Karpas-422 (cell line): ENCODE measurements around the gene ARHGAP35. TPM values are rescaled to one million over a fixed set of nuclear protein-coding genes. Genes with fewer than 3 reads are reported as not detected.
"Not testable (repeated sequence)": the region's sequence is repeated elsewhere in the genome, so short reads cannot be mapped to it uniquely, and the experiment has no call there.

Experiments used
- DNase-seq: peaks from one replicate; pipeline ENCODE4 v3.0.0-alpha.2; 2015
- H2AFZ ChIP-seq: fragments of 200-600 bp; sonication (generic); 2 replicates; pipeline ENCODE4 v1.6.1; 2014; ENCODE audit warnings: antibody characterized with exemption, low read length, mixed read lengths
- H3K27ac ChIP-seq: fragments of 200-600 bp; sonication (generic); 2 replicates; pipeline ENCODE4 v1.5.1; 2014; ENCODE audit warnings: mild to moderate bottlenecking, low read length, moderate library complexity
- H3K27me3 ChIP-seq: fragments of 200-600 bp; sonication (generic); 2 replicates; pipeline ENCODE4 v1.6.1; 2014; ENCODE audit warnings: low read length, mixed read lengths
- H3K36me3 ChIP-seq: fragments of 200-600 bp; sonication (generic); 2 replicates; pipeline ENCODE4 v1.6.1; 2014; ENCODE audit warnings: low read length, mixed read lengths; ENCODE audit not compliant: insufficient read depth
- H3K4me1 ChIP-seq: fragments of 200-600 bp; sonication (generic); 2 replicates; pipeline ENCODE4 v1.6.1; 2014; ENCODE audit warnings: mild to moderate bottlenecking, low read length, mixed read lengths
- H3K4me2 ChIP-seq: fragments of 200-600 bp; sonication (generic); 2 replicates; pipeline ENCODE4 v1.6.1; 2014; ENCODE audit warnings: low read length, low read depth, mild to moderate bottlenecking; ENCODE audit not compliant: poor library complexity, severe bottlenecking
- H3K4me3 ChIP-seq: fragments of 200-600 bp; sonication (generic); 2 replicates; pipeline ENCODE4 v1.5.1; 2014; ENCODE audit warnings: mild to moderate bottlenecking, antibody characterized with exemption, low read length, mixed read lengths
- H3K79me2 ChIP-seq: fragments of 200-600 bp; sonication (generic); 2 replicates; pipeline ENCODE4 v1.6.1; 2014; ENCODE audit warnings: mild to moderate bottlenecking, low read length, mixed read lengths
- H3K9ac ChIP-seq: fragments of 200-600 bp; sonication (generic); 2 replicates; pipeline ENCODE4 v1.6.0; 2014; ENCODE audit warnings: low read length
- H3K9me2 ChIP-seq: fragments of 200-600 bp; sonication (generic), shearing (Covaris generic); replicated peaks from 2 replicates; pipeline ENCODE4 v1.6.0; 2014; ENCODE audit warnings: mild to moderate bottlenecking, low read length, moderate library complexity; ENCODE audit not compliant: insufficient read depth
- H3K9me3 ChIP-seq: fragments of 300-700, 200-600 bp; sonication (generic); 2 replicates; pipeline ENCODE4 v1.6.1; 2014; ENCODE audit warnings: low read length, mixed read lengths
- H4K20me1 ChIP-seq: fragments of 200-600 bp; sonication (generic); 2 replicates; pipeline ENCODE4 v1.6.1; 2014; ENCODE audit warnings: mild to moderate bottlenecking, antibody characterized with exemption, low read length, low read depth; ENCODE audit not compliant: insufficient read depth
- total RNA-seq: library from RNA; depleted of rRNA; stranded (reverse); fragments of >200 nt; shearing (Covaris generic); gene quantifications from 2 replicates; pipeline ENCODE4 v1.2.3, GENCODE V29; 2014; ENCODE audit warnings: low replicate concordance

ARHGAP35 gene
- total RNA-seq, 1 experiment from 2014 or later: 30.4 TPM

GRCh38 chr19:46882751-46883150, 22.0 kb downstream of the ARHGAP35 start:
- DNase-seq, H3K27ac ChIP-seq, H2AFZ ChIP-seq, H3K9ac ChIP-seq, H3K9me2 ChIP-seq, H3K4me2 ChIP-seq, H3K4me3 ChIP-seq, H3K9me3 ChIP-seq, H3K27me3 ChIP-seq, H3K36me3 ChIP-seq, H4K20me1 ChIP-seq: not testable (repeated sequence)
- H3K79me2 ChIP-seq: peaks cover 96% of the 10 kb centered on the region
- H3K4me1 ChIP-seq: peaks cover 27% of the 10 kb centered on the region

GRCh38 chr19:46885411-46885810, 24.6 kb downstream of the ARHGAP35 start:
- no peak overlapping the region for H3K9ac ChIP-seq
- H4K20me1 ChIP-seq: no peaks in the 10 kb centered on the region
- no peaks in the 10 kb centered on the region for H3K9me3 ChIP-seq
- H3K4me3 ChIP-seq: no peak overlapping the region
- H3K4me2 ChIP-seq: no peak overlapping the region
- DNase-seq: no peak
- 0 out of 2 replicates have a peak overlapping the region, but pooled peaks have one; percentile 27 for H3K27ac ChIP-seq
- H2AFZ ChIP-seq: no peak overlapping the region
- H3K79me2 ChIP-seq: peaks cover 96% of the 10 kb centered on the region
- H3K4me1 ChIP-seq: peaks cover 44% of the 10 kb centered on the region
- no peaks in the 10 kb centered on the region for H3K9me2 ChIP-seq
- no peaks in the 10 kb centered on the region for H3K36me3 ChIP-seq
- no peaks in the 10 kb centered on the region for H3K27me3 ChIP-seq

- no peak overlapping the region for H3K4me3 ChIP-seq
- H2AFZ ChIP-seq: no peak overlapping the region
- H3K27ac ChIP-seq: peak overlapping the region; percentile 66
- peaks cover 57% of the 10 kb centered on the region for H3K4me1 ChIP-seq
- no peak for DNase-seq
- no peaks in the 10 kb centered on the region for H3K9me3 ChIP-seq
- no peaks in the 10 kb centered on the region for H3K9me2 ChIP-seq
- H3K27me3 ChIP-seq: no peaks in the 10 kb centered on the region
- H3K36me3 ChIP-seq: no peaks in the 10 kb centered on the region
- no peak overlapping the region for H3K9ac ChIP-seq
- H3K4me2 ChIP-seq: peak overlapping the region; percentile 14
- no peaks in the 10 kb centered on the region for H4K20me1 ChIP-seq
- H3K79me2 ChIP-seq: peaks cover 96% of the 10 kb centered on the region
Measured at GRCh38 chr19:46886546-46887239, 25.9 kb downstream of the ARHGAP35 start.

- no peak overlapping the region for H3K9ac ChIP-seq
- H3K4me1 ChIP-seq: peaks cover 63% of the 10 kb centered on the region
- peaks cover 96% of the 10 kb centered on the region for H3K79me2 ChIP-seq
- H3K9me3 ChIP-seq: no peaks in the 10 kb centered on the region
- peak; percentile 60 for DNase-seq
- H4K20me1 ChIP-seq: no peaks in the 10 kb centered on the region
- no peaks in the 10 kb centered on the region for H3K27me3 ChIP-seq
- H3K27ac ChIP-seq: peak overlapping the region; percentile 66
- H2AFZ ChIP-seq: no peak overlapping the region
- no peaks in the 10 kb centered on the region for H3K9me2 ChIP-seq
- no peaks in the 10 kb centered on the region for H3K36me3 ChIP-seq
- no peak overlapping the region for H3K4me3 ChIP-seq
- peak overlapping the region; percentile 14 for H3K4me2 ChIP-seq
Measured at GRCh38 chr19:46887240-46887782, 26.5 kb downstream of the ARHGAP35 start.

GRCh38 chr19:46890423-46891170, 29.8 kb downstream of the ARHGAP35 start:
- Histone ChIP-seq H4K20me1 (no peaks in the 10 kb centered on the region), H3K36me3 (peaks cover 3% of the 10 kb centered on the region; the same call in 1 of the 2 replicates), H3K9me2 (no peaks in the 10 kb centered on the region), H3K27ac (peak overlapping the region; percentile 89), H3K9ac (no peak overlapping the region), H3K9me3 (no peaks in the 10 kb centered on the region), H2AFZ (no peak overlapping the region), H3K4me3 (no peak overlapping the region), H3K27me3 (no peaks in the 10 kb centered on the region), H3K4me2 (peak overlapping the region; percentile 28), H3K79me2 (peaks cover 96% of the 10 kb centered on the region), H3K4me1 (peaks cover 89% of the 10 kb centered on the region)
- DNase-seq: peak; percentile 64

GRCh38 chr19:46892252-46893179, 31.7 kb downstream of the ARHGAP35 start:
- peaks cover 96% of the 10 kb centered on the region for H3K79me2 ChIP-seq
- no peaks in the 10 kb centered on the region for H3K9me3 ChIP-seq
- H3K9ac ChIP-seq: peak overlapping the region; percentile 46
- H3K4me2 ChIP-seq: peak overlapping the region; percentile 77
- H3K36me3 ChIP-seq: peaks cover 3% of the 10 kb centered on the region; the same call in 1 of the 2 replicates
- DNase-seq: peak; percentile 77
- H3K4me3 ChIP-seq: peak overlapping the region; percentile 46
- H3K4me1 ChIP-seq: peaks cover 89% of the 10 kb centered on the region
- no peak overlapping the region; the same call in 1 of the 2 replicates for H2AFZ ChIP-seq
- H3K9me2 ChIP-seq: no peaks in the 10 kb centered on the region
- H3K27ac ChIP-seq: peak overlapping the region; percentile 89
- no peaks in the 10 kb centered on the region for H4K20me1 ChIP-seq
- H3K27me3 ChIP-seq: no peaks in the 10 kb centered on the region

GRCh38 chr19:46896076-46896794, 35.4 kb downstream of the ARHGAP35 start:
- peaks cover 3% of the 10 kb centered on the region; the same call in 1 of the 2 replicates for H3K36me3 ChIP-seq
- H2AFZ ChIP-seq: no peak overlapping the region
- H3K27ac ChIP-seq: peak overlapping the region; percentile 65
- H3K9me2 ChIP-seq: no peaks in the 10 kb centered on the region
- no peak overlapping the region; the same call in 1 of the 2 replicates for H3K4me3 ChIP-seq
- no peaks in the 10 kb centered on the region for H3K27me3 ChIP-seq
- H3K4me2 ChIP-seq: peak overlapping the region; percentile 44
- no peaks in the 10 kb centered on the region for H3K9me3 ChIP-seq
- H4K20me1 ChIP-seq: 0 out of 2 replicates have a peak, but pooled peaks cover 5% of the 10 kb centered on the region
- H3K79me2 ChIP-seq: peaks cover 100% of the 10 kb centered on the region
- DNase-seq: peak; percentile 58
- H3K4me1 ChIP-seq: peaks cover 64% of the 10 kb centered on the region
- H3K9ac ChIP-seq: no peak overlapping the region
